HFFc6 (cell line): ENCODE data around the gene ARMC12. TPM values are rescaled to one million over a fixed set of nuclear protein-coding genes. Genes with fewer than 3 reads are reported as not detected.

Experiments used
- DNase-seq: peaks from one replicate; pipeline ENCODE4 v3.0.0-alpha.2; 2018
- H3K27ac Mint-ChIP-seq: 2 replicates; pipeline ENCODE4 v1.8.0; 2020; ENCODE audit warnings: mild to moderate bottlenecking, mixed read lengths
- H3K27me3 Mint-ChIP-seq: 2 replicates; pipeline ENCODE4 v1.8.0; 2021; ENCODE audit warnings: mild to moderate bottlenecking, moderate library complexity, mixed read lengths; ENCODE audit not compliant: insufficient read depth
- H3K36me3 Mint-ChIP-seq: 2 replicates; pipeline ENCODE4 v1.8.0; 2021; ENCODE audit warnings: low read depth, mixed read lengths
- H3K4me1 Mint-ChIP-seq: 2 replicates; pipeline ENCODE4 v1.8.0; 2020; ENCODE audit warnings: low read depth, mixed read lengths
- H3K4me3 Mint-ChIP-seq: 2 replicates; pipeline ENCODE4 v1.8.0; 2020; ENCODE audit warnings: mild to moderate bottlenecking, moderate library complexity, mixed read lengths
- H3K9me3 Mint-ChIP-seq: 2 replicates; pipeline ENCODE4 v1.8.0; 2020; ENCODE audit warnings: mild to moderate bottlenecking, mixed read lengths
- total RNA-seq, 6 experiments: library from RNA; stranded (reverse); fragmentation: NEBNext Ultra II Directional; extraction: Animal tissue kit (Norgen Biotek cat#: 25700); gene quantifications; 2 replicates in 1 of 6; 3 replicates in 5 of 6; pipeline ENCODE4 v1.2.3, GENCODE V29; 2021
- TF ChIP-seq, protein P1 (sequence below): fragments of 200-600 bp; sonication (generic); IDR thresholded peaks from 2 replicates; pipeline ENCODE4 v1.5.0; 2021; ENCODE audit warnings: antibody characterized with exemption, mild to moderate bottlenecking

Gene ARMC12
- total RNA-seq, 6 experiments from 2014 or later = 0.17 to 0.33 (median 0.27) TPM; not detected in 2

DNA sequence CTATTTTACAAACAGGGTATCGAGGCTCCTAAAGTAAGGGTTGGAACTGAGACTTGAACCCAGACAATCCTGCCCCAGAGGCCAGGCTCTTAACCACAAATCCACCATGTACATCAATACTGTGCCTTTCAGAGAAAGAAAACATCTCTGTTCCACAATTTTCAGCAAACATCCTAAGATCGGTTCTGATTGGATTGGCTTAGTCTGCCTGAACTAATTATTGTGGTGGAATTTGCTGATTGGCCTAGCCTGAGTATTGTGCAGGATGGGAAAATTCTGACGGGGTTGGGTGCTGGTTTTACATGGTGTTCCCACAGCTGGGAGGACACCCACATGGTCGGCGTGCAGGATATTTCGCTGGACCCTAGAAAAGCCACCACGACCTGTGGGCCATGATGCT is 43.9 kb downstream of the ARMC12 start, which contains the start of gene CLPSL1:
CLPSL1 (plus strand) TSS at position 301 of the 400 bp plus-strand sequence; CDS start at position 393, 92 bp downstream.
- H3K36me3 Mint-ChIP-seq = no peaks in the 10 kb centered on the region
- H3K9me3 Mint-ChIP-seq = no peaks in the 10 kb centered on the region
- H3K4me1 Mint-ChIP-seq = no peaks in the 10 kb centered on the region
- H3K27me3 Mint-ChIP-seq = peaks cover 37% of the 10 kb centered on the region
- DNase-seq = no peak
- H3K27ac Mint-ChIP-seq = no peak within 1 kb of the TSS
- H3K4me3 Mint-ChIP-seq = no peak within 1 kb of the TSS
- TF ChIP-seq, protein P1, sequence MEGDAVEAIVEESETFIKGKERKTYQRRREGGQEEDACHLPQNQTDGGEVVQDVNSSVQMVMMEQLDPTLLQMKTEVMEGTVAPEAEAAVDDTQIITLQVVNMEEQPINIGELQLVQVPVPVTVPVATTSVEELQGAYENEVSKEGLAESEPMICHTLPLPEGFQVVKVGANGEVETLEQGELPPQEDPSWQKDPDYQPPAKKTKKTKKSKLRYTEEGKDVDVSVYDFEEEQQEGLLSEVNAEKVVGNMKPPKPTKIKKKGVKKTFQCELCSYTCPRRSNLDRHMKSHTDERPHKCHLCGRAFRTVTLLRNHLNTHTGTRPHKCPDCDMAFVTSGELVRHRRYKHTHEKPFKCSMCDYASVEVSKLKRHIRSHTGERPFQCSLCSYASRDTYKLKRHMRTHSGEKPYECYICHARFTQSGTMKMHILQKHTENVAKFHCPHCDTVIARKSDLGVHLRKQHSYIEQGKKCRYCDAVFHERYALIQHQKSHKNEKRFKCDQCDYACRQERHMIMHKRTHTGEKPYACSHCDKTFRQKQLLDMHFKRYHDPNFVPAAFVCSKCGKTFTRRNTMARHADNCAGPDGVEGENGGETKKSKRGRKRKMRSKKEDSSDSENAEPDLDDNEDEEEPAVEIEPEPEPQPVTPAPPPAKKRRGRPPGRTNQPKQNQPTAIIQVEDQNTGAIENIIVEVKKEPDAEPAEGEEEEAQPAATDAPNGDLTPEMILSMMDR = no peak

DNA sequence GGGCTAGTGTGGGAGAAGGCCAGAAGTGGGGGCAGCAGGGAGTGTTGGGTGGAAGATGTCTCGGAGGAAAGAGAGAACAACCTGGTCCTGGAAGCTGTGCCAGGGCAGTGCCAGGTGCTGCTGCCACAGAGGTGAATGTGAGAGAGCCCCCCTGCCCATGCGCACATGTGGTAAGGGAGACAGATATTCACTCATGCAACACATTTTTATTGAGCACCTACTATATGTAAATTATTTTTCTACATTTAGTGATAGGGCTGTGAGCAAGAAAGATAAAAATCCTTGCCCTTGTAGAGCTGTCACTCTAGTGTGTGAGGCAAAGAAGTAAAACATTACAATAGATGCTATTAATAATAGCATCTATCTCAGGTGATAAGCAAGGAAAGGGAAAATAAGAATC is 44.5 kb downstream of the ARMC12 start:
- H3K36me3 Mint-ChIP-seq = no peaks in the 10 kb centered on the region
- DNase-seq = no peak
- no peak overlapping the region for H3K4me3 Mint-ChIP-seq
- no peaks in the 10 kb centered on the region for H3K4me1 Mint-ChIP-seq
- TF ChIP-seq, protein P1 = no peak
- H3K27me3 Mint-ChIP-seq = peaks cover 40% of the 10 kb centered on the region
- no peak overlapping the region for H3K27ac Mint-ChIP-seq
- no peaks in the 10 kb centered on the region for H3K9me3 Mint-ChIP-seq

DNA sequence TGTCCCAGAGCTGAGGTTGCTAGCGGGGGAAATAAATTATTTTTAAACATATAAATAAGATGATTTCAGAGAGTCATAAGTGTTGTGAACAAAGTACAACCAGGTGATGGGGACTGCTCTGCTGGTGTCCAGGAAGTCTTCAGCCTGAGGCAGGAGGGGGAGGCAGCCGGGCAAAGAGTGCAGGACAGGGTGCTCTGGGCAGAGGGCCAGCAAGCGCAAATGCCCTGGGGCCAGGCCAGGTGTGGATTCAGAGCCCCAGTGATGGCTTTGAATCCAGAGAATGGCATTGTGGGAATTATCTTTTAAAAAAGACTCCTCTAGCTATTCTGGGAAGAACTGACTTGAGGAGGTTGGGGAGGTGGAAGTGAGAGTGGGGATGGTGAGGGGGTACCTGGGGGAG is 45.6 kb downstream of the ARMC12 start:
- no peaks in the 10 kb centered on the region for H3K4me1 Mint-ChIP-seq

DNA sequence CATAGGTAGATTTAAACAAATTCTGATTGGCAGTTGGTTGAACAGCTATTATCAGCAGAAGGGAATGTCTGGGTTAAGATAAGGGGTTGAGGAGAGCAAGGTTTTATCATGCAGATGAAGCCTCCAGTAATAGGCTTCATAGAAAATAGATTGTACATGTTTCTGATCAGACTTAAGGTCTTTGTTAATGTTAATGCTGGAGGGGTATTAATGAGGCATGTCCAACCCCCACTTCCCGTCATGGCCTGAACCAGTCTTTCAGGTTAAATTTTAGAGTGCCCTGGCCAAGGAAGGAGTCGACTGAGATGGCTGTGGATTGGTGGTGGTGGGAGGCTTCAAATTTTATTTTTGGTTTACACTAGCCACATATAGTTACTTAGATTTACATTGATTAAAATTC is 47.4 kb downstream of the ARMC12 start:
- peaks cover 49% of the 10 kb centered on the region for H3K27me3 Mint-ChIP-seq
- H3K27ac Mint-ChIP-seq = no peak overlapping the region
- no peaks in the 10 kb centered on the region for H3K4me1 Mint-ChIP-seq
- TF ChIP-seq, protein P1 = no peak
- no peak for DNase-seq
- H3K4me3 Mint-ChIP-seq = no peak overlapping the region
- H3K36me3 Mint-ChIP-seq = no peaks in the 10 kb centered on the region
- H3K9me3 Mint-ChIP-seq = no peaks in the 10 kb centered on the region

More for the DNA sequence above, 45.6 kb downstream of the ARMC12 start:
- no peak for DNase-seq
- Mint-ChIP-seq H3K27me3 (peaks cover 46% of the 10 kb centered on the region), H3K36me3 (no peaks in the 10 kb centered on the region), H3K9me3 (no peaks in the 10 kb centered on the region), H3K27ac (no peak overlapping the region), H3K4me3 (no peak overlapping the region)
- TF ChIP-seq, protein P1 = no peak

DNA sequence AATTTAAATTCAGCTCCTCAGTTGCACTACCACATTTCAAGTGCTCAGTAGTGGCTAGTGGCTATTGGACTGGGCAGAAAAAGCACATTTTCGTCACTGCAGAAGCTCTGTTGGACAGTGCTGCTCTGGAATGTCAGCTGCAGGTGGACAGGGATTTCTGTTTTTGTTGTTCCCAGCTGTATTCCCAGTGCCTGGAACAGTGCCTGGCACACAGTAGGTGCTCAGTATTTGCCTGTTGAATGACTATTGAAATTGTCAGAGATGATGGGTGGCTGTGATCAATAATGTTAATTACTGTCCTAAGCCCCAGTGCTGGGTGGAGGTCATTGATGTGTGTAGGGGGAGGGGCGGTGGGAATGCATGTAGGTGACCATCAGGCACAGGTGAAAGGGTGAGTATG is 49.4 kb downstream of the ARMC12 start:
- TF ChIP-seq, protein P1 = no peak
- Mint-ChIP-seq H3K4me3 (no peak overlapping the region), H3K9me3 (no peaks in the 10 kb centered on the region), H3K27ac (no peak overlapping the region), H3K36me3 (no peaks in the 10 kb centered on the region), H3K4me1 (no peaks in the 10 kb centered on the region), H3K27me3 (peaks cover 56% of the 10 kb centered on the region)
- no peak for DNase-seq

DNA sequence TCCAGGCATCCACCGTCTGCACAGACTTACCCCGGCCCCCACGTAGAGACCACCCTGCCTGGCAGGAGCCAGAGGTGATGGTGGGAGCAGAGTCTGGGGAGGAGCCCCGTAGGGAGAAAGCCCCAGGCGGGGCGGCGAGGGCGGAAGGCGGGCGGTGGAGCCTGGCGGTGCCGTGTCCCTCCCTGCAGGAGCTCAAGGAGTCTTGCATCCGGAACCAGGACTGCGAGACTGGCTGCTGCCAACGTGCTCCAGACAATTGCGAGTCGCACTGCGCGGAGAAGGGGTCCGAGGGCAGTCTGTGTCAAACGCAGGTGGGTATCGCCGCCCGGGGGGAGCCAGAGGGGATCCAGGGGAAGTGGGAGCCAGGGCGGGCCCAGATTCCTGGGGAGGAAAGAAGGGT is 50.0 kb downstream of the ARMC12 start:
- TF ChIP-seq, protein P1 = no peak
- Mint-ChIP-seq H3K27me3 (peaks cover 59% of the 10 kb centered on the region), H3K27ac (no peak overlapping the region), H3K36me3 (no peaks in the 10 kb centered on the region), H3K4me1 (no peaks in the 10 kb centered on the region), H3K4me3 (no peak overlapping the region), H3K9me3 (no peaks in the 10 kb centered on the region)
- no peak for DNase-seq
